ENCODE measurements around the gene NGFR.

NGFR gene

DNA sequence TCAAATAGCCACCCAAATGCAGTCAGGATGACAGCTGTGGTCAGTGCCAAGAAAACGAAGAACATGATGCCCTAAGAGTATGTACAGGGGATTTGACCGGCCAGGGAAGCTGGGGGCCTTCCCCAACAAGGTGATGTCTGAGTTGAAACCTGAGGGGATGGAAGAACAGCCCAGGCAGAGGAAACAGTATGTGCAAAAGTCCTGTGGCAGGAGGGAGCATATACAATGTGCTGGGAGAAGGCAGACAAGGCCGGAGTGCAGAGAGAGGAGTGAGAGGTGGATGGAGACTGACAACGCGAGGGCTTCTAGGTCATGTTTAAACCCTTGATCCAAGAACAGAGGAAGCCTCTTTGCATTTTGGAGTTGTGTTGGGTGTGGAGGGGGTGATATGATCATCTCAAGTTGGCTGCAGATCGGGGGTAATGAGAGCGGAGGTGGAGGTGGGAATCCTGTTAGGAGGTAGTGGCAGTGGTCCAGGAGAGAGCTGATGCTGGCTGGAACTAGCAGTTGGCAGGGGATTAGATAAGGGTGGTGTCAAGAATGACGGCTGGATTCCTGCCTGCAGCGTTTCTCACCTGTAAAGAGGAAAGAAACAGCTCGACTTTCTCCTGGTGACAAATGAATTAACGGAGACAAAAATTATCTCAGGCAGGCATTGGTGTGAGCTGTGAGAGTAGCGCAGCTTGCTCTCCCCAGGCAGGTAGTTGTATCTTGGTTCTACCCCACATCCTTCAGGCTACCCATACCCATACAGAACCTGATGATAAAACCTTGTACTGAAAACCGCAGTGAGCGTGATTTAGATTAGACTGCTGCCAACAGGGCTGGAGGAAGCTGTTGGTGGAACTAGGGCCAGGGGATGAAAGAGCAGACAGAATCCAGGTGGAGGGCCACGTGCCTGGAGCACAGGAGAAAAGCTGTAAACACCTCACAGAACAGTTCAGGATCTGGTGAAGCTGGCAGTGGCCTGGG, 37.2 kb upstream of the NGFR start:
- Histone ChIP-seq H3K27me3 (replicated peaks) (peaks cover 24% of the 10 kb centered on the region), H3K4me3 (ENCODE audit: low read depth, low read length) (no peak overlapping the region), H3K27ac (no peak overlapping the region), H3K36me3 (replicated peaks) (no peaks in the 10 kb centered on the region)
- in situ Hi-C loops (cut with HindIII; ENCODE audit: low pct_ligation_motif_present, low sequenced_read_pairs): no loop called here
- TF ChIP-seq, protein P1, sequence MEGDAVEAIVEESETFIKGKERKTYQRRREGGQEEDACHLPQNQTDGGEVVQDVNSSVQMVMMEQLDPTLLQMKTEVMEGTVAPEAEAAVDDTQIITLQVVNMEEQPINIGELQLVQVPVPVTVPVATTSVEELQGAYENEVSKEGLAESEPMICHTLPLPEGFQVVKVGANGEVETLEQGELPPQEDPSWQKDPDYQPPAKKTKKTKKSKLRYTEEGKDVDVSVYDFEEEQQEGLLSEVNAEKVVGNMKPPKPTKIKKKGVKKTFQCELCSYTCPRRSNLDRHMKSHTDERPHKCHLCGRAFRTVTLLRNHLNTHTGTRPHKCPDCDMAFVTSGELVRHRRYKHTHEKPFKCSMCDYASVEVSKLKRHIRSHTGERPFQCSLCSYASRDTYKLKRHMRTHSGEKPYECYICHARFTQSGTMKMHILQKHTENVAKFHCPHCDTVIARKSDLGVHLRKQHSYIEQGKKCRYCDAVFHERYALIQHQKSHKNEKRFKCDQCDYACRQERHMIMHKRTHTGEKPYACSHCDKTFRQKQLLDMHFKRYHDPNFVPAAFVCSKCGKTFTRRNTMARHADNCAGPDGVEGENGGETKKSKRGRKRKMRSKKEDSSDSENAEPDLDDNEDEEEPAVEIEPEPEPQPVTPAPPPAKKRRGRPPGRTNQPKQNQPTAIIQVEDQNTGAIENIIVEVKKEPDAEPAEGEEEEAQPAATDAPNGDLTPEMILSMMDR (IDR thresholded peaks at IDR 0.05; ENCODE audit: low read depth, low read length, missing control alignments): no peak
- no peak for DNase-seq

DNA sequence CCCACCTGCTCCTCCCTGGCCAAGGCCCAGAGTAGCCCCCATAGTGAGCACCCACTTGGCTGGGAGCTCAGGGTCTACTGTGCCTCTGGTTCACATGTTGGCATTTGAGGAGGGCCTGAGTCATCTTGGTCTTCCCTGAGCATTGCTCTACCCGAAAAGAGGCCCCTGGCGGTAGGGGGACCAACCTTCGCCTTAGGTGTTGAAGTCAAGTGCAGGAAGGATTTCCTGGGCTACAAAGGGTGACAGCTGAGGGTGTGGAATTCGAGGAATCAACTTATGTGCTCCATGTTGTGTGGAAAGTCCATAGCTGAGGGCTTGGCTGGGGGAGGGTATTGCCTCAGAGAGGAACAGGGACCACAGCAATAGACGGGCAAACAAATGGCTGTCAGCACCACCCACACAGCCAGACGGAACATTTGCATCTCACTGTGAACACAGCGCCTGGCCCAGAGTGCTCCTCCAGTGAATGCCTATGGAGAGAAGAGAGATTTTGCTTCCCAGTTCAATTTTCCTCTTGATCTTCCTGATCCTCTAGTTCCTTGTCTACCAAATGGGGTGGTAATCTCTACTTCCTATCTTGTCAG, 35.6 kb upstream of the NGFR start:
- in situ Hi-C loops (cut with HindIII; ENCODE audit: low pct_ligation_motif_present, low sequenced_read_pairs): no loop called here
- H3K27ac ChIP-seq: no peak overlapping the region
- TF ChIP-seq, protein P1 (IDR thresholded peaks at IDR 0.05; ENCODE audit: low read depth, low read length, missing control alignments): no peak
- H3K4me3 ChIP-seq (ENCODE audit: low read depth, low read length): no peak overlapping the region
- no peaks in the 10 kb centered on the region for H3K36me3 ChIP-seq (replicated peaks)
- H3K27me3 ChIP-seq (replicated peaks): peaks cover 28% of the 10 kb centered on the region
- DNase-seq: no peak

DNA sequence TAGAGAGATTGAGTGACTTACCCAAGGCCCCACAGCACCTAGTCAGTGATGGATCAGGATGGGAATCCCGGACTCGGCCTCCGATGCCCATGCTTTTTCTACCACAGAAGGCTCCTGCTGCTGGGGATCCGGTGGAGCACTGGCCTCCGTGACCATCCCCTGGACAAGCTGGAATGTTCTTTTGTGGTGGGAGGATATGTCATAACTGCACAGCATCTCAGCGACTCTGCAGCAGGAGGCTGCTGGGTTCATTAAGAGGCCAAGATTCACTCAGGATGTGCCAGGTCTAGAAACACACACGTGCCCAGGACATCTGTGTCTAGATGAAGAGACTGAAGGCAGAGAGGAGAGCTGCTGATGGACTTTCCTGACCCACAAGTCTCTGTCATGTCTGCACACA, 34.7 kb upstream of the NGFR start:
- H3K27me3 ChIP-seq (replicated peaks): peaks cover 28% of the 10 kb centered on the region
- H3K27ac ChIP-seq: no peak overlapping the region
- no peak for DNase-seq
- TF ChIP-seq, protein P1 (IDR thresholded peaks at IDR 0.05; ENCODE audit: low read depth, low read length, missing control alignments): no peak
- H3K4me3 ChIP-seq (ENCODE audit: low read depth, low read length): no peak overlapping the region
- H3K36me3 ChIP-seq (replicated peaks): no peaks in the 10 kb centered on the region
- in situ Hi-C loops (cut with HindIII; ENCODE audit: low pct_ligation_motif_present, low sequenced_read_pairs): no loop called here

DNA sequence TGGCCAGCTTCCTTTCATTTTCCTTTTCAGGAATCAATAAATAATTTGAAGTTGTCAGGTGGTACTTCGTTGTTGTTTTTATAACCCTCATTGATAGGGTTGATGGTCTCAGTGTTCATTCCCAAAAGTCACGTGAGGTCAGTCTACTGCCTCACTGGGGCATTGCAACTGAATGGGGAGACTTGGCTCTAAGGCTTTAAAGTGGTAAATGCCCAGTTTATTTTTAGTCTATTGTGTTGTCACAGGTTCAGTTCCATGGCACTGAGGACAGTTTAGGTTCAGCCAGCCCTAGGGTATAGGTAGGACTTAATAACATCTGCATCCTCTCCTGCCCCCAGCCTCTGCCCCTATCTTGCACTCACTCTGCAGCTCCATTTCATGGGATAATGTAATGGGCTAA, 33.5 kb upstream of the NGFR start:
- in situ Hi-C loops (cut with HindIII; ENCODE audit: low pct_ligation_motif_present, low sequenced_read_pairs): no loop called here
- Histone ChIP-seq H3K36me3 (replicated peaks) (no peaks in the 10 kb centered on the region), H3K27ac (no peak overlapping the region), H3K4me3 (ENCODE audit: low read depth, low read length) (no peak overlapping the region), H3K27me3 (replicated peaks) (peaks cover 26% of the 10 kb centered on the region)
- TF ChIP-seq, protein P1 (IDR thresholded peaks at IDR 0.05; ENCODE audit: low read depth, low read length, missing control alignments): no peak
- no peak for DNase-seq

DNA sequence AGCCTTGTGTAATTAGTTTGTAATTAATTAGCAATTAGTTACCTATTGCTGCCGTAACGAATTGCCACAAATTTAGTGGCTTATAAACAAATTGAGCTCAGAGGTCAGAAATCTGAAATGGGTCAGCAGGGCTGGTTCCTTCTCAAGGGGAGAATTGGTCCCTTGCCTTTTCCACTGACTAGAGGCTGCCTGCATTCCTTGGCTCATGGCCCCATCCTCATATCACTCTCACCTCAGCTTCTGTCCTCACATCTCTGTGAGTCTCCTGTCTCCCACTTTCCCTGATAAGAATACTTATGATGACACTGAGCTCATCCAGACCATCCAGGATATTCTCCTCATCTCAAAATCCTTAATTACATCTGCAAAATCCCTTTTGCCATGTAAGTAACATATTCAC, 31.0 kb upstream of the NGFR start:
- Histone ChIP-seq H3K4me3 (ENCODE audit: low read depth, low read length) (no peak overlapping the region), H3K36me3 (replicated peaks) (no peaks in the 10 kb centered on the region), H3K27me3 (replicated peaks) (peaks cover 29% of the 10 kb centered on the region), H3K27ac (no peak overlapping the region)
- no peak for DNase-seq
- TF ChIP-seq, protein P1 (IDR thresholded peaks at IDR 0.05; ENCODE audit: low read depth, low read length, missing control alignments): no peak
- in situ Hi-C loops (cut with HindIII; ENCODE audit: low pct_ligation_motif_present, low sequenced_read_pairs): no loop called here

Measured in brain microvascular endothelial cell (primary cell).